Measurements from ENCODE around the gene LY86.

LY86 gene

GRCh38 chr6:6679633-6680032 is 91.1 kb downstream of the LY86 start:
- H3K9ac ChIP-seq (ENCODE audit: low read length), result no peak overlapping the region
- H3K27me3 ChIP-seq (ENCODE audit: control insufficient read depth in 1 of 2, insufficient read depth in 2 of 2, low read length in 2 of 2), result no peaks in the 10 kb centered on the region
- no peak overlapping the region for H3K4me3 ChIP-seq (ENCODE audit: low read depth in 1 of 2, low read length in 2 of 2)
- H3K4me1 ChIP-seq (ENCODE audit: insufficient read depth, low read length), result peaks cover 4% of the 10 kb centered on the region
- no peaks in the 10 kb centered on the region for H3K36me3 ChIP-seq (ENCODE audit: insufficient read depth, low read length)
- no peaks in the 10 kb centered on the region for H3K9me3 ChIP-seq (ENCODE audit: low read length)
- H3K27ac ChIP-seq (ENCODE audit: low read depth, low read length), result no peak overlapping the region

GRCh38 chr6:6680526-6680925 is 92.0 kb downstream of the LY86 start:
- H3K27me3 ChIP-seq (ENCODE audit: control insufficient read depth in 1 of 2, insufficient read depth in 2 of 2, low read length in 2 of 2), result no peaks in the 10 kb centered on the region
- no peaks in the 10 kb centered on the region for H3K36me3 ChIP-seq (ENCODE audit: insufficient read depth, low read length)
- H3K4me1 ChIP-seq (ENCODE audit: insufficient read depth, low read length), result peaks cover 4% of the 10 kb centered on the region
- no peaks in the 10 kb centered on the region for H3K9me3 ChIP-seq (ENCODE audit: low read length)
- no peak overlapping the region for H3K9ac ChIP-seq (ENCODE audit: low read length)
- no peak overlapping the region for H3K27ac ChIP-seq (ENCODE audit: low read depth, low read length)
- H3K4me3 ChIP-seq (ENCODE audit: low read depth in 1 of 2, low read length in 2 of 2), result no peak overlapping the region

- H3K4me1 ChIP-seq (ENCODE audit: insufficient read depth, low read length), result peaks cover 4% of the 10 kb centered on the region
- H3K36me3 ChIP-seq (ENCODE audit: insufficient read depth, low read length), result no peaks in the 10 kb centered on the region
- H3K4me3 ChIP-seq (ENCODE audit: low read depth in 1 of 2, low read length in 2 of 2), result no peak overlapping the region
- no peak overlapping the region for H3K27ac ChIP-seq (ENCODE audit: low read depth, low read length)
- H3K9ac ChIP-seq (ENCODE audit: low read length), result no peak overlapping the region
- no peaks in the 10 kb centered on the region for H3K9me3 ChIP-seq (ENCODE audit: low read length)
- H3K27me3 ChIP-seq (ENCODE audit: control insufficient read depth in 1 of 2, insufficient read depth in 2 of 2, low read length in 2 of 2), result no peaks in the 10 kb centered on the region
These were observed 92.7 kb downstream of the LY86 start for GRCh38 chr6:6681075-6681849.

GRCh38 chr6:6682225-6682624 is 93.7 kb downstream of the LY86 start:
- Histone ChIP-seq H3K4me3 (ENCODE audit: low read depth in 1 of 2, low read length in 2 of 2) (no peak overlapping the region), H3K27ac (ENCODE audit: low read depth, low read length) (no peak overlapping the region), H3K9me3 (ENCODE audit: low read length) (no peaks in the 10 kb centered on the region), H3K36me3 (ENCODE audit: insufficient read depth, low read length) (no peaks in the 10 kb centered on the region), H3K9ac (ENCODE audit: low read length) (no peak overlapping the region), H3K27me3 (ENCODE audit: control insufficient read depth in 1 of 2, insufficient read depth in 2 of 2, low read length in 2 of 2) (no peaks in the 10 kb centered on the region), H3K4me1 (ENCODE audit: insufficient read depth, low read length) (peaks cover 2% of the 10 kb centered on the region)

GRCh38 chr6:6683969-6684833 is 95.7 kb downstream of the LY86 start:
- Histone ChIP-seq H3K27ac (ENCODE audit: low read depth, low read length) (no peak overlapping the region), H3K9ac (ENCODE audit: low read length) (no peak overlapping the region)

GRCh38 chr6:6685249-6686040 is 96.9 kb downstream of the LY86 start:
- H3K4me3 ChIP-seq (ENCODE audit: low read depth in 1 of 2, low read length in 2 of 2), result no peak overlapping the region
- no peak overlapping the region for H3K9ac ChIP-seq (ENCODE audit: low read length)
- H3K27ac ChIP-seq (ENCODE audit: low read depth, low read length), result no peak overlapping the region
- H3K27me3 ChIP-seq (ENCODE audit: control insufficient read depth in 1 of 2, insufficient read depth in 2 of 2, low read length in 2 of 2), result no peaks in the 10 kb centered on the region
- peaks cover 31% of the 10 kb centered on the region for H3K4me1 ChIP-seq (ENCODE audit: insufficient read depth, low read length)
- H3K36me3 ChIP-seq (ENCODE audit: insufficient read depth, low read length), result no peaks in the 10 kb centered on the region
- H3K9me3 ChIP-seq (ENCODE audit: low read length), result no peaks in the 10 kb centered on the region

More at GRCh38 chr6:6683969-6684833, 95.7 kb downstream of the LY86 start:
- Histone ChIP-seq H3K36me3 (ENCODE audit: insufficient read depth, low read length) (no peaks in the 10 kb centered on the region), H3K27me3 (ENCODE audit: control insufficient read depth in 1 of 2, insufficient read depth in 2 of 2, low read length in 2 of 2) (no peaks in the 10 kb centered on the region), H3K4me3 (ENCODE audit: low read depth in 1 of 2, low read length in 2 of 2) (no peak overlapping the region), H3K9me3 (ENCODE audit: low read length) (no peaks in the 10 kb centered on the region), H3K4me1 (ENCODE audit: insufficient read depth, low read length) (peaks cover 20% of the 10 kb centered on the region)

GRCh38 chr6:6686176-6686575 is 97.7 kb downstream of the LY86 start:
- Histone ChIP-seq H3K9me3 (ENCODE audit: low read length) (no peaks in the 10 kb centered on the region), H3K4me1 (ENCODE audit: insufficient read depth, low read length) (peaks cover 31% of the 10 kb centered on the region), H3K36me3 (ENCODE audit: insufficient read depth, low read length) (no peaks in the 10 kb centered on the region), H3K4me3 (ENCODE audit: low read depth in 1 of 2, low read length in 2 of 2) (no peak overlapping the region), H3K9ac (ENCODE audit: low read length) (no peak overlapping the region), H3K27me3 (ENCODE audit: control insufficient read depth in 1 of 2, insufficient read depth in 2 of 2, low read length in 2 of 2) (no peaks in the 10 kb centered on the region), H3K27ac (ENCODE audit: low read depth, low read length) (no peak overlapping the region)

GRCh38 chr6:6686748-6687601 is 98.5 kb downstream of the LY86 start:
- Histone ChIP-seq H3K9ac (ENCODE audit: low read length) (no peak overlapping the region), H3K4me3 (ENCODE audit: low read depth in 1 of 2, low read length in 2 of 2) (no peak overlapping the region), H3K9me3 (ENCODE audit: low read length) (no peaks in the 10 kb centered on the region), H3K27me3 (ENCODE audit: control insufficient read depth in 1 of 2, insufficient read depth in 2 of 2, low read length in 2 of 2) (no peaks in the 10 kb centered on the region), H3K27ac (ENCODE audit: low read depth, low read length) (no peak overlapping the region), H3K36me3 (ENCODE audit: insufficient read depth, low read length) (no peaks in the 10 kb centered on the region), H3K4me1 (ENCODE audit: insufficient read depth, low read length) (peaks cover 31% of the 10 kb centered on the region)

GRCh38 chr6:6688283-6688682 is 99.8 kb downstream of the LY86 start:
- Histone ChIP-seq H3K27ac (ENCODE audit: low read depth, low read length) (no peak overlapping the region), H3K27me3 (ENCODE audit: control insufficient read depth in 1 of 2, insufficient read depth in 2 of 2, low read length in 2 of 2) (no peaks in the 10 kb centered on the region), H3K4me1 (ENCODE audit: insufficient read depth, low read length) (peaks cover 31% of the 10 kb centered on the region), H3K4me3 (ENCODE audit: low read depth in 1 of 2, low read length in 2 of 2) (no peak overlapping the region), H3K36me3 (ENCODE audit: insufficient read depth, low read length) (no peaks in the 10 kb centered on the region), H3K9ac (ENCODE audit: low read length) (no peak overlapping the region), H3K9me3 (ENCODE audit: low read length) (no peaks in the 10 kb centered on the region)

GRCh38 chr6:6688951-6689350 is 100.4 kb downstream of the LY86 start:
- Histone ChIP-seq H3K4me3 (ENCODE audit: low read depth in 1 of 2, low read length in 2 of 2) (no peak overlapping the region), H3K27ac (ENCODE audit: low read depth, low read length) (peak overlapping the region; percentile 6), H3K36me3 (ENCODE audit: insufficient read depth, low read length) (no peaks in the 10 kb centered on the region), H3K9me3 (ENCODE audit: low read length) (no peaks in the 10 kb centered on the region), H3K4me1 (ENCODE audit: insufficient read depth, low read length) (peaks cover 31% of the 10 kb centered on the region), H3K9ac (ENCODE audit: low read length) (no peak overlapping the region), H3K27me3 (ENCODE audit: control insufficient read depth in 1 of 2, insufficient read depth in 2 of 2, low read length in 2 of 2) (no peaks in the 10 kb centered on the region)
